Measurements from ENCODE around the gene YY1. TPM values are rescaled to one million over a fixed set of nuclear protein-coding genes. Genes with fewer than 3 reads are reported as not detected.
A peak's percentile ranks its signal among the peaks of the same experiment; 100 is the strongest.

YY1 gene
- total RNA-seq, 2 donors from 2014 or later: 31.3 to 36.3 TPM

GRCh38 chr14:100246809-100247428 is 8.0 kb downstream of the YY1 start:
- no peak for DNase-seq (ENCODE audit: low spot score)
- Histone ChIP-seq H3K9me3 (no peaks in the 10 kb centered on the region), H3K27me3 (no peaks in the 10 kb centered on the region), H3K4me3 (no peak overlapping the region), H3K4me1 (peaks cover 0 to 73% of the 10 kb centered on the region in 2 donors), H3K36me3 (no peaks in the 10 kb centered on the region), H3K27ac (peak overlapping the region; percentile 41 to 50)
- TF ChIP-seq, protein P1, sequence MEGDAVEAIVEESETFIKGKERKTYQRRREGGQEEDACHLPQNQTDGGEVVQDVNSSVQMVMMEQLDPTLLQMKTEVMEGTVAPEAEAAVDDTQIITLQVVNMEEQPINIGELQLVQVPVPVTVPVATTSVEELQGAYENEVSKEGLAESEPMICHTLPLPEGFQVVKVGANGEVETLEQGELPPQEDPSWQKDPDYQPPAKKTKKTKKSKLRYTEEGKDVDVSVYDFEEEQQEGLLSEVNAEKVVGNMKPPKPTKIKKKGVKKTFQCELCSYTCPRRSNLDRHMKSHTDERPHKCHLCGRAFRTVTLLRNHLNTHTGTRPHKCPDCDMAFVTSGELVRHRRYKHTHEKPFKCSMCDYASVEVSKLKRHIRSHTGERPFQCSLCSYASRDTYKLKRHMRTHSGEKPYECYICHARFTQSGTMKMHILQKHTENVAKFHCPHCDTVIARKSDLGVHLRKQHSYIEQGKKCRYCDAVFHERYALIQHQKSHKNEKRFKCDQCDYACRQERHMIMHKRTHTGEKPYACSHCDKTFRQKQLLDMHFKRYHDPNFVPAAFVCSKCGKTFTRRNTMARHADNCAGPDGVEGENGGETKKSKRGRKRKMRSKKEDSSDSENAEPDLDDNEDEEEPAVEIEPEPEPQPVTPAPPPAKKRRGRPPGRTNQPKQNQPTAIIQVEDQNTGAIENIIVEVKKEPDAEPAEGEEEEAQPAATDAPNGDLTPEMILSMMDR (IDR thresholded peaks at IDR 0.05): peak in 1 of 2 donors; percentile 74

DNA sequence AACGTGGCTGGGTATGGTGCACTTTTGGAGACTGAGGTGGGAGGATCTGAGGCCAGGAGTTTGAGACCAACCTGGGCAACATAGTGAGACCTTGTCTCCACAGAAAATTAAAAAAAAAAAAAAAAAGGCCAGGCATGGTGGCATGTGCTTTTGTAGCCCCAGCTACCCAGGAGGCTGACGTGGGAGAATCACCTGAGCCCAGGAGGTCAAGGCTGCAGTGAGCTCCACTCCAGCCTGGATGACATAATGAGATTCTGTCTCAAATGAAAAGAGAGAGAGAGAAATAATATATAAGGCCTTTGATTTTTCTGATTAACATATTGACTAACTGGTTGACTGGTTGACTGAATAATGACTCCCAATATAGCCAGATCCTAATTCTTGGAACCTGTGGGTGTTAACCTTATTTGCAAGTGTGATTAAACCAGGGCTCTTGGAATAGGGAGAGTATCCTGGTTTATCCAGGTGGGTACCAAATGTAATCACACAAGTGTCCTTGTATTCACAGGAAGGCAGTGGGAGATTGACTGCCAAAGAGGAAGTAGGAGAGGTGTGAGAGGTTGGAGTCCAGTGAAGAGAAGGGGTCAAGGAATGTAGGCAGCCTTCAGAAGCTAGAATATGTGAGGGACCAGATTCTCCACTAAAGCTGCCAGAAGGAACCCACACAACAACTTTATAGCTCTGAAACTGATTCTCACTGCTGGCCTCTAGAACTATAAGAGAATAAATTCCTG is 12.0 kb downstream of the YY1 start:
- Histone ChIP-seq H3K36me3 (no peaks in the 10 kb centered on the region), H3K27me3 (no peaks in the 10 kb centered on the region), H3K4me1 (peaks cover 0 to 61% of the 10 kb centered on the region in 2 donors), H3K27ac (no peak overlapping the region), H3K4me3 (no peak overlapping the region), H3K9me3 (no peaks in the 10 kb centered on the region)
- TF ChIP-seq, protein P1 (IDR thresholded peaks at IDR 0.05): no peak
- no peak for DNase-seq (ENCODE audit: low spot score)

- TF ChIP-seq, protein P1 (IDR thresholded peaks at IDR 0.05): no peak
- Histone ChIP-seq H3K27me3 (no peaks in the 10 kb centered on the region), H3K36me3 (no peaks in the 10 kb centered on the region), H3K4me1 (peaks cover 0 to 56% of the 10 kb centered on the region in 2 donors), H3K27ac (no peak overlapping the region), H3K9me3 (no peaks in the 10 kb centered on the region), H3K4me3 (no peak overlapping the region)
- no peak for DNase-seq (ENCODE audit: low spot score)
These were observed 13.7 kb downstream of the YY1 start for GRCh38 chr14:100252684-100253083.

DNA sequence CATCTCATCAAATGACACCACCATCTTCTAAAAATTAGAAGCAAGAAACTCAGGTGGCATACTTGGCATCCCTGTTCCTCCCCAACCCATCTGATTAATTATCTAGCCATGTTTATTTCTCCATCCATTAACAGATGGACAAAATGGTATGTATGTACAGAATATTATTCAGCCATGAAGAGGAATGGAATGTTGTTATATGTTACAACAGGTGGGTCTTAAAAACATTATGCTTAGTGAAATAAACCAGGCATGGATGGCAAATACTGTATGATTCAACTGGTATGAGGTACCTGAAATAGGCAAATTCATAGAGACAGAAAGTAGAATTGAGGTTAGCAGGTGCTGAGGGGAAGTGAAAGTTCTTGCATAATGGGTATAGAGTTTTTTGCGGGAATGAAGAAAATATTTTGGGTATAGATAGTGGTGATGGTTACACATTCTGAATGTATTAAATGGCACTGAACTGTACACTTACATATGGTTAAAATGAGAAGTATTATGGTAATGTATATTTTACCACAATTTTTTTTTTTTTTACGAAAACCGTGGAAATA is 17.5 kb downstream of the YY1 start:
- TF ChIP-seq, protein P1 (IDR thresholded peaks at IDR 0.05): no peak
- Histone ChIP-seq H3K27me3 (no peaks in the 10 kb centered on the region), H3K4me1 (peaks cover 0 to 52% of the 10 kb centered on the region in 2 donors), H3K9me3 (no peaks in the 10 kb centered on the region), H3K36me3 (no peaks in the 10 kb centered on the region), H3K4me3 (no peak overlapping the region), H3K27ac (no peak overlapping the region)
- DNase-seq (ENCODE audit: low spot score): no peak

DNA sequence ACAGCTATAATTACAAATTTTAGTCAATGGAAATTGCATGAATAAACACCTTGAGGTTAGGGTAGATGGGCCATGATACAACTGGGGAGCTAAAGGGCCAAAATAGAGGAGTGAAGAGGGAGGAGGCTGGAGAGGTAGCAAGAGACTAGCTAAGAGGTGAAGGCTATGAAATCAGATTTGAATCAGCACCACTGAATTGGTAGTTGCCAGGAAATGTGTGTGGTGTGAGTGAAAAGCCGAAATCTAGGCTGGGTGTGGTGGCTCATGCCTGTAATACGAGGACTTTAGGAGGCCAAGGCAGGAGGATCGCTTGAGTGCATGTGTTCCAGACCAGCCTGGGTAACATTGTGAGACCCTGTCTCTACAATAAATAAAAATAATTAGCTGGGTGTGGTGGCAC is 22.7 kb downstream of the YY1 start:
- peaks cover 0 to 48% of the 10 kb centered on the region in 2 donors for H3K4me1 ChIP-seq
- no peaks in the 10 kb centered on the region for H3K9me3 ChIP-seq
- H3K27ac ChIP-seq: no peak overlapping the region
- no peak overlapping the region for H3K4me3 ChIP-seq
- TF ChIP-seq, protein P1 (IDR thresholded peaks at IDR 0.05): no peak
- DNase-seq (ENCODE audit: low spot score): no peak
- no peaks in the 10 kb centered on the region for H3K27me3 ChIP-seq
- peaks cover 15% of the 10 kb centered on the region for H3K36me3 ChIP-seq

Measured in right atrium auricular region (tissue), 2 donors.